ENCODE measurements around the gene MISFA.

GRCh38 chr11:18563090-18563730 lies 36.4 kb upstream of the MISFA start:
- TF ChIP-seq RAD21 (IDR thresholded peaks at IDR 0.05; ENCODE audit: low read length) (no peak), POLR2A (IDR thresholded peaks at IDR 0.05; ENCODE audit: low read depth, low read length) (no peak), CTCF (conservative IDR thresholded peaks at IDR 0.05; ENCODE audit: low read depth, low read length) (no peak), MXI1 (IDR thresholded peaks at IDR 0.05; ENCODE audit: borderline replicate concordance, low read depth, low read length) (no peak), MAFK (IDR thresholded peaks at IDR 0.05; ENCODE audit: low read depth, low read length) (no peak), USF2 (IDR thresholded peaks at IDR 0.05; ENCODE audit: low read depth, low read length) (no peak)
